HepG2 (cell line): Measurements from ENCODE around the gene ERVH48-1. TPM values are rescaled to one million over a fixed set of nuclear protein-coding genes. Genes with fewer than 3 reads are reported as not detected.

Experiments
- HNF4G ChIP-seq, 2 experiments: sonication (generic) in 1 of 2; formaldehyde crosslinking in 1 of 2; IDR thresholded peaks; 2 replicates each; pipeline versions ENCODE4 v1.4.0 to v1.6.1; 2011 to 2020; ENCODE audit warnings: borderline replicate concordance in 2 of 2, low read depth in 2 of 2, mild to moderate bottlenecking in 2 of 2, low read length in 1 of 2, missing genetic modification reagents in 1 of 2, moderate library complexity in 1 of 2
- HOXA3 ChIP-seq: sonication (generic); formaldehyde crosslinking; IDR thresholded peaks from 2 replicates; pipeline ENCODE4 v1.5.0; 2020; ENCODE audit warnings: missing genetic modification reagents
- KDM4B ChIP-seq: sonication (generic); formaldehyde crosslinking; IDR thresholded peaks from 2 replicates; pipeline ENCODE4 v1.4.0; 2020; ENCODE audit warnings: missing genetic modification reagents
- NFE2L2 ChIP-seq: fragments of 150-350 bp; IDR thresholded peaks from 2 replicates; pipeline ENCODE4 v1.6.1; 2014; ENCODE audit warnings: low read length
- NFYC ChIP-seq: IDR thresholded peaks from 2 replicates; pipeline ENCODE4 v1.6.1; 2016; ENCODE audit warnings: missing genetic modification reagents, missing compliant biosample characterization
- RBFOX2 ChIP-seq: fragments of 200-400 bp; formaldehyde crosslinking; IDR thresholded peaks from 2 replicates; pipeline ENCODE4 v1.6.1; 2017; ENCODE audit warnings: low read depth, mild to moderate bottlenecking, low read length
- YEATS2 ChIP-seq: sonication (generic); formaldehyde crosslinking; IDR thresholded peaks from 2 replicates; pipeline ENCODE4 v1.4.0; 2020; ENCODE audit warnings: missing genetic modification reagents, borderline replicate concordance
- ZNF484 ChIP-seq: sonication (generic); formaldehyde crosslinking; IDR thresholded peaks from 2 replicates; pipeline ENCODE4 v1.5.1; 2020; ENCODE audit warnings: mild to moderate bottlenecking, low read depth, missing genetic modification reagents, borderline replicate concordance
- polyA plus RNA-seq, 8 experiments: library from polyadenylated mRNA; depleted of rRNA in 3 of 8; stranded (reverse) in 7 of 8; unstranded in 1 of 8; fragments of >200 nt; fragmentation: Illumina TruSeq in 4 of 8; extraction: Trizol in 4 of 8; gene quantifications; 2 replicates each; pipeline versions ENCODE4 v1.2.1 to v1.2.3, GENCODE V29; 2011 to 2016; ENCODE audit warnings: low read depth in 4 of 8, missing spikeins in 1 of 8, mixed read lengths in 1 of 8; ENCODE audit not compliant: insufficient read depth in 1 of 8
- total RNA-seq, 5 experiments: library from RNA; depleted of rRNA; stranded (reverse); fragments of >200 nt; fragmentation: Illumina TruSeq; extraction: Trizol; gene quantifications; 2 replicates each; pipeline ENCODE4 v1.2.3, GENCODE V29; 2016; ENCODE audit warnings: low read depth in 1 of 5
- TF ChIP-seq, protein P1 (sequence below): IDR thresholded peaks from 2 replicates; pipeline ENCODE4 v1.6.1; 2016; ENCODE audit warnings: missing genetic modification reagents, missing compliant biosample characterization
- TF ChIP-seq, protein P2 (sequence below): sonication (generic); formaldehyde crosslinking; conservative IDR thresholded peaks from 2 replicates; pipeline ENCODE4 v1.5.0; 2020; ENCODE audit warnings: missing genetic modification reagents
- TF ChIP-seq, protein P3 (sequence below): sonication (generic); formaldehyde crosslinking; IDR thresholded peaks from 2 replicates; pipeline ENCODE4 v1.8.1; 2023; ENCODE audit warnings: missing genetic modification reagents, inconsistent platforms, borderline replicate concordance

ERVH48-1 gene
- total and polyA plus RNA-seq, 2 of the 13 experiments (the other 11 are each of a cell fraction or from before 2014, with no cell fraction given): 1.8 TPM; not detected in 1

GRCh38 chr21:42922918-42923317 lies 2.5 kb downstream of the ERVH48-1 start (continued):
- TF ChIP-seq, protein P1, sequence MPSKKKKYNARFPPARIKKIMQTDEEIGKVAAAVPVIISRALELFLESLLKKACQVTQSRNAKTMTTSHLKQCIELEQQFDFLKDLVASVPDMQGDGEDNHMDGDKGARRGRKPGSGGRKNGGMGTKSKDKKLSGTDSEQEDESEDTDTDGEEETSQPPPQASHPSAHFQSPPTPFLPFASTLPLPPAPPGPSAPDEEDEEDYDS: no peak
- no peak for TF ChIP-seq YEATS2 (CRISPR knock-in tag)
- no peak for TF ChIP-seq HNF4G (IDR thresholded peaks at IDR 0.05; ENCODE audit: borderline replicate concordance, low read depth, low read length)
- no peak for TF ChIP-seq HNF4G (CRISPR knock-in tag; IDR thresholded peaks at IDR 0.05; ENCODE audit: borderline replicate concordance, low read depth)
- TF ChIP-seq, protein P2, sequence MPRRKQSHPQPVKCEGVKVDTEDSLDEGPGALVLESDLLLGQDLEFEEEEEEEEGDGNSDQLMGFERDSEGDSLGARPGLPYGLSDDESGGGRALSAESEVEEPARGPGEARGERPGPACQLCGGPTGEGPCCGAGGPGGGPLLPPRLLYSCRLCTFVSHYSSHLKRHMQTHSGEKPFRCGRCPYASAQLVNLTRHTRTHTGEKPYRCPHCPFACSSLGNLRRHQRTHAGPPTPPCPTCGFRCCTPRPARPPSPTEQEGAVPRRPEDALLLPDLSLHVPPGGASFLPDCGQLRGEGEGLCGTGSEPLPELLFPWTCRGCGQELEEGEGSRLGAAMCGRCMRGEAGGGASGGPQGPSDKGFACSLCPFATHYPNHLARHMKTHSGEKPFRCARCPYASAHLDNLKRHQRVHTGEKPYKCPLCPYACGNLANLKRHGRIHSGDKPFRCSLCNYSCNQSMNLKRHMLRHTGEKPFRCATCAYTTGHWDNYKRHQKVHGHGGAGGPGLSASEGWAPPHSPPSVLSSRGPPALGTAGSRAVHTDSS (CRISPR knock-in tag): no peak
- no peak for TF ChIP-seq RBFOX2
- TF ChIP-seq, protein P3, sequence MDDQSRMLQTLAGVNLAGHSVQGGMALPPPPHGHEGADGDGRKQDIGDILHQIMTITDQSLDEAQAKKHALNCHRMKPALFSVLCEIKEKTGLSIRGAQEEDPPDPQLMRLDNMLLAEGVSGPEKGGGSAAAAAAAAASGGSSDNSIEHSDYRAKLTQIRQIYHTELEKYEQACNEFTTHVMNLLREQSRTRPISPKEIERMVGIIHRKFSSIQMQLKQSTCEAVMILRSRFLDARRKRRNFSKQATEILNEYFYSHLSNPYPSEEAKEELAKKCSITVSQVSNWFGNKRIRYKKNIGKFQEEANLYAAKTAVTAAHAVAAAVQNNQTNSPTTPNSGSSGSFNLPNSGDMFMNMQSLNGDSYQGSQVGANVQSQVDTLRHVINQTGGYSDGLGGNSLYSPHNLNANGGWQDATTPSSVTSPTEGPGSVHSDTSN (CRISPR knock-in tag): no peak
- TF ChIP-seq NFE2L2: no peak
- TF ChIP-seq ZNF484 (CRISPR knock-in tag): no peak
- TF ChIP-seq HOXA3 (CRISPR knock-in tag): no peak
- TF ChIP-seq NFYC (CRISPR knock-in tag): no peak
- TF ChIP-seq KDM4B: no peak
